ENCODE data around the gene PFN3. TPM values are rescaled to one million over a fixed set of nuclear protein-coding genes. Genes with fewer than 3 reads are reported as not detected.

PFN3 gene
- total RNA-seq, 1 donor from 2014 or later = not detected

- DNase-seq (ENCODE audit: low read depth) = no peak
- no peak overlapping the region for H3K4me3 ChIP-seq (ENCODE audit: low read depth, low read length)
- TF ChIP-seq CTCF (IDR thresholded peaks at IDR 0.05; ENCODE audit: insufficient read depth, low read length, severe bottlenecking) = no peak
- no peak for FAIRE-seq
- H3K27me3 ChIP-seq (ENCODE audit: control insufficient read depth, insufficient read depth, low read length) = no peaks in the 10 kb centered on the region
- H3K36me3 ChIP-seq (ENCODE audit: control insufficient read depth, insufficient read depth, low read length) = no peaks in the 10 kb centered on the region
These were observed 43.7 kb downstream of the PFN3 start for GRCh38 chr5:177356746-177357145.

DNA sequence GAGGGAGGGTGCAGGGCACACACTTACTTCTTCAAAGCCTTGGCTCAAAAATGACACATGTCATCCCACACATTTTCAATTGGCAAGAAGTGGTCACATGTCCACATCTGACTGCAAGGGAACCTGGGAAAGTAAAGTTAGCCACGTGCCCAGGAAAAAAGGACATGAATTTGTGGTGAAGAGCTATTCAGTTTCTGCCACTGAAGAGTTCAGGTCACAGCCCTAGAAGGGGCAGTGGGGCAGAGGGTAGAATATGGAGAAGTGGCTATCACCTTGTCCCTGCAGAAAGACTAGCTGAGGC is 44.6 kb downstream of the PFN3 start:
- Histone ChIP-seq H3K4me3 (ENCODE audit: low read depth, low read length) (no peak overlapping the region), H3K27me3 (ENCODE audit: control insufficient read depth, insufficient read depth, low read length) (no peaks in the 10 kb centered on the region), H3K36me3 (ENCODE audit: control insufficient read depth, insufficient read depth, low read length) (no peaks in the 10 kb centered on the region)
- no peak for DNase-seq (ENCODE audit: low read depth)
- TF ChIP-seq CTCF (IDR thresholded peaks at IDR 0.05; ENCODE audit: insufficient read depth, low read length, severe bottlenecking) = no peak
- FAIRE-seq = no peak

DNA sequence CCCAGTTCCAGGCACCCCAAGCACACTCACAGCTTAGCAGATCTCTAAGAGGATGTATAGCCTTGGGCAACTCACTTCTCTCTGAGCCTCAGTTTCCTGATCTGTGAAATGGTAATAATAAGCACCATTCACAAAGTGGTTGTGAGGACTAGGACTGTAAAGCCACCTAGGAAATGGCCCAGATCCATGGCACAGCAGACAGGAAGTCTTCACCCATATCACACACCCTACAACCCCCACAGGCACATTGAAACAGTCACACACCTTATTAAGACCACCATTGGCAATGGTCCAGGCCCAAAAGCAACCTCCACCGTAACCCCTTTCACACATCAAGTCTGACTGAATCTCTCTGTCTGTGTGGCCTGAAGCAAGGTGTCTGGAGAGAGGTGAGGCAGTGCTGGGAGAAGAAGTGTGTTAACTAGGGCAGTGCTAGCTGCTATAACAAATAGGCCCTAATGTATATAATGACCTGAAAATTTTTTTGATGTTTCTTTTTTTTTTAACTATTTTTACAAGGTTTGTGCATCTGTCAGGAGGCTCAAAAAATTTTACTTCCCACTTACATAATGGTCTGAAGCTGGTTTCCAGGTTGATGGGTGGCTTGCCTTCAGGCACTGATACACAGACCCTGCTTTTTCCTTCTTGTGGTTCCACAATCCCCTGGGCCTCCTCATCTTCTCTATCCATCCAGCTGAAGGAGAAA is 45.1 kb downstream of the PFN3 start:
- Histone ChIP-seq H3K27me3 (ENCODE audit: control insufficient read depth, insufficient read depth, low read length) (no peaks in the 10 kb centered on the region), H3K36me3 (ENCODE audit: control insufficient read depth, insufficient read depth, low read length) (no peaks in the 10 kb centered on the region), H3K4me3 (ENCODE audit: low read depth, low read length) (no peak overlapping the region)
- TF ChIP-seq CTCF (IDR thresholded peaks at IDR 0.05; ENCODE audit: insufficient read depth, low read length, severe bottlenecking) = no peak
- DNase-seq (ENCODE audit: low read depth) (no peak), FAIRE-seq (no peak)

- no peak for DNase-seq (ENCODE audit: low read depth)
- no peak for FAIRE-seq
- no peak overlapping the region for H3K4me3 ChIP-seq (ENCODE audit: low read depth, low read length)
- H3K36me3 ChIP-seq (ENCODE audit: control insufficient read depth, insufficient read depth, low read length) = no peaks in the 10 kb centered on the region
- no peaks in the 10 kb centered on the region for H3K27me3 ChIP-seq (ENCODE audit: control insufficient read depth, insufficient read depth, low read length)
- no peak for TF ChIP-seq CTCF (IDR thresholded peaks at IDR 0.05; ENCODE audit: insufficient read depth, low read length, severe bottlenecking)
These were observed 45.8 kb downstream of the PFN3 start for GRCh38 chr5:177354711-177355110.

DNA sequence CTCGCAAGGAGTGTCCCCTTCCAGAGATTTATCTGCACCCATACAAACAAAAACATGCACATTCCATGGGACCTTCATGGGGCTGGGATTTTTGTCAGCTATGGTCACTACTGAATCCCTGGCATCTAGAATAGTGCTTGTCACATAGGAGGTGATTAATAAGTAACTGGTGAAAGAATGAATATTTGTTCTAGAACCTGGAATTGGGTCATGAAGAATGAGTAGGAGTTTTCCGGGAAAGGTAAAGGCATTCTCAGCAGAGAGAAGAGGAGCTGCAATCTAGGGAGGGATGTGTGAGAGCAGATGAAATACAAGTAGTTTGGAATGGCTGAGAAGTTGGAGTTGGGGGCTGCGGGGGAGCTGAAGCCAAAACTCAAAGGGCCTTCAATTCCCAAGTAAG is 46.2 kb downstream of the PFN3 start:
- Histone ChIP-seq H3K27me3 (ENCODE audit: control insufficient read depth, insufficient read depth, low read length) (no peaks in the 10 kb centered on the region), H3K36me3 (ENCODE audit: control insufficient read depth, insufficient read depth, low read length) (no peaks in the 10 kb centered on the region), H3K4me3 (ENCODE audit: low read depth, low read length) (no peak overlapping the region)
- no peak for DNase-seq (ENCODE audit: low read depth)
- no peak for FAIRE-seq
- TF ChIP-seq CTCF (IDR thresholded peaks at IDR 0.05; ENCODE audit: insufficient read depth, low read length, severe bottlenecking) = no peak

DNA sequence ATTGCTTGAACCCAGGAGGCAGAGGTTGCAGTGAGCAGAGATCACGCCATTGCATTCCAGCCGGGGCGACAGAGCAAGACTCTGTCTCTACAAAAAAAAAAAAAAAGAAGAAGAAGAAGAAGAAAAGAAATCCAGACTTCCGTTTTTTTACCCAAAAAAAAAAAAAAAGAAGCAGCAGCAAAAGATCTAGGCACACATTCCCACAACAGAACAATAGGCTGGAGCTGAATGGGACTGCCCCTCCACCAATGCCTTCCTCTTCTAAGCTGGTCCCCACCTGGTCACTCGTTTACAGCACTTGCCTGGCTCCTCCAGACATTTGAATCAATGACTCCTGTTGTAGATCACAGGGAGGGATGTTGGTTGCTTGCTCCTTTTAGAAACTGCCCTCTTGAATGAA is 47.4 kb downstream of the PFN3 start:
- Histone ChIP-seq H3K4me3 (ENCODE audit: low read depth, low read length) (no peak overlapping the region), H3K36me3 (ENCODE audit: control insufficient read depth, insufficient read depth, low read length) (peaks cover 1% of the 10 kb centered on the region), H3K27me3 (ENCODE audit: control insufficient read depth, insufficient read depth, low read length) (no peaks in the 10 kb centered on the region)
- no peak for DNase-seq (ENCODE audit: low read depth)
- no peak for TF ChIP-seq CTCF (IDR thresholded peaks at IDR 0.05; ENCODE audit: insufficient read depth, low read length, severe bottlenecking)
- FAIRE-seq = no peak

Data from bronchial epithelial cell (primary cell).